HG02870 (cell line): ENCODE measurements around the gene DCDC2C.

Experiments
- ATAC-seq: cut with Tn5 transposase; IDR thresholded peaks from one replicate; pipeline ENCODE4 v1.9.1; 2021; ENCODE audit warnings: mild to moderate bottlenecking, moderate library complexity; ENCODE audit not compliant: unreplicated experiment

The DCDC2C gene

DNA sequence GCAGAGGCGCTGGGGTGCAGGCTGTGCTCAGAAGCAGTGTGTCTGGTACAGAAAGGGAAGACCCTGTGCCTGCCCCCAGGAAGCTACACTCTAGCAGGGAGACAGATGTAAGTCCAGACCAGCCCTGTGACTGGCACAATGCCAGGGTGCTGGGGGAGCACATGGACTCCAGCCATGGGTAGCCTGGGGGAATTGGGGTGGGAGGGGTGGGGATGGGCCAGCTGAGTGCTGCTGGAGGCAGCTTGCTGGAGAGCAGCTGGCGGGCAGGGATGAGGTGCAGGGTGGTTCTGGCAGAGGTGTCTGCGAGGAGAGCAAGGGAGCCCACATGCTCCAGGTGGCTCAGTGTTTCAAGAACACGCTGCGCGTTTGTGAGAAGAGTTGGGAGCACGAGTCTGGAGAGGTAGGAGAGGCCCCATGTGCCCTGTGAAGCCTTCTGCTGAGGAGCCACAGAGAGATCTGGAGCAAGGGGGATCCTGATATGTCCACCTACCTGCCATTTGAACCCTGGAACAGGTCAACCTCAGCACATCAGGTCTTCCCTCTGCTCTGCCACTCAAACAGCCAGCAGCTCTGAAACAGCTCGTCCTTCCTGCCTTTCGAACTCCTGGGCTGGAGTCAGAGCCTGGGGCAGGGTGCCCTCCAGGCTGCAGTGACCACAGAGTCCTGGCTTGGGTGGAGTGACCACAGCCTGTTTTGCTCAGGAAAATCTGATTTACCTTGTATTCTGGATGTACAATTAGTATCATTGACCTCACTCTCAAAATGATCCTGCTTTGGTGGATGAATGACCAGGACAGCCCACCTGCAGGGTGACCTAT lies 30.3 kb upstream of the DCDC2C start:
- ATAC-seq, result no peak

DNA sequence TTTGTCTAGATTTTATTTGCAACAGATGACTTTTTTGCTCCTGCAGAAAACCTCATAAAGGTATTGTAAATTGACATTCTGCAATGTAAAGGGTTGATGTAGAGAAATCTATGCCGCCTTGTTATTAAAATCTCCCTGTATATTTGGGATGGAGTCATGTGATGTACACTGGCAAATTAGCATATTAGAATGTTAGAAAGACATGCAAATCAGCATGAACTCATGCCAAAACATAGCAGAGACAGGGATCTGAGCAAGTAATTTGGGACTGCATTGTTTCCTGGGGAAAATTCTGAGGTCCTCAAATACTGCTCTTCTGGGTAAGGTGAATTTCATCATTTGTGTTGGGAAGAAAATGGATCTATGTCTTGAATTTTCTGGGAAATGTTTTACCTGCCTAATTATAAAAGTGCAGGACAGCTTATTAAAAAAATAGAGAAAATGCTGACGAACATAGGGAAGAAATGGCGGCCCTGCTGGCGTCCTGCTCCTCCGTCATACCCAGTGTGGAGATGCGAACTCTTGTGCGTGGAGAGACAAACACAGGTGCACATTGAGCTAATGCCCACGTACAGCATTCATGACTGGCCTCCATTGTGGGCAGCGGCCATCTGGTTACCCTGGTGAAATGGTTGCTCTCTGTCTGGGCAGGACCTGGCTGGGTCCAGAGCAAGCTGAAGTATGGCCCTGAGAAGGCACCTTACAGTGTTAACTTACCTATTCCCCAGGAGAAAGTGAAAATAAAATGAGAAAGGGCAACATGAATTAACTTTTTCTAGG lies 29.1 kb upstream of the DCDC2C start:
- no peak for ATAC-seq

DNA sequence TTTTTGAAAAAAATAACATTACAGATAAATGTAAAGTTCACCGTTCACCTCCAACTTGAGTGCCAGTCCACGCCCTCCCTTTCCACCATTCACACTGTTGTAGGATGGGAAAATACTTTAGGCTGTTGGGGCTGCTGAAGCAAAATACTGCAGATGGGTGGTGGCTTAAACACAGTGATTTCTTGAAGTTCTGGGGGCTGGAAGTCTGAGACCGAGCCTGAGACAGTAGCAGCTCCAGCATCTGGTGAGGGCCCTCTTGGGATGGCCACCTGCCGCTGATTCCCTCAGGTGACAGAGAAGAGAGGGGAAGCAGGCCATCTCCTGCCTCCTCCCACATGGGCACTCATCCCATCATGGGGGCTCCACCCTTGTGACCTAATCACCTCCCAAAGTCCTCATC lies 27.7 kb upstream of the DCDC2C start:
- ATAC-seq, result no peak

DNA sequence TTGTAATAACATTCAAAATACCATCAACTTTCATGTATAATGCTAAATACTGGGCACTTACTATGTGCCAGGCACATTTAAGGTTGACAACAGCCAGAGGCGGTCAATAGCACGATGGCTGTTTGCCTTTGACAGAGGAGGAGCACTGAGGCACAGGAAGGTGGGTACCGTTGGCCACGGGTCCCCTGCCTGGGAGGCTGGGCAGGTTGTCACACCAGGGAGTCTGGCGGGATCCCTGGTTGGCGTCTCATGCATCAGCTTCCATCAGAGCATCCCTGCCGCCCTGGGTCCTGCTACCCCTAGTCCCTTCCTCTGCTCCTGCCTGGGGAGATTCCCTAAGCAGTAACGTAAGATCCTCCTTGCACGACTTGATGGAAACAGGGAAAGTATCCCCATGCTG lies 25.9 kb upstream of the DCDC2C start:
- ATAC-seq, result no peak

DNA sequence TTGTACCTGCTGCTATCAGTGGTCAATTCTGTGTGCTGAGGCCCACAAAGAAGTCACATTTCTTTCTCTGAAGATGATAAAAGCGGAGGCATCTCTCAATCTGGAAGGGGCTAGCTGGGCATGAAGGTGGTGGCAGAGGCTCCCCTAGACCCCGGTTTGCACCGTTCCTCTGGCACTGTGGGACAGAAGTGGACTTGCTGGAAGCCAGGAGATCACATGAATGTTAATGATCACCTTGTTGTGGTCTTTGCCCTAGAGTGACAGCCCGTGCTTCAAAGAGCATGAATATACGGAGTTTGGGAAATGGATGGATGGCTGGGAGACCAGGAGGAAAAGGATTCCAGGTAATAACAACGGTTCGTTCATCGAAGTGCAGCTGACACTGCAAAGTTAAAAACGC lies 25.2 kb upstream of the DCDC2C start:
- ATAC-seq, result no peak

DNA sequence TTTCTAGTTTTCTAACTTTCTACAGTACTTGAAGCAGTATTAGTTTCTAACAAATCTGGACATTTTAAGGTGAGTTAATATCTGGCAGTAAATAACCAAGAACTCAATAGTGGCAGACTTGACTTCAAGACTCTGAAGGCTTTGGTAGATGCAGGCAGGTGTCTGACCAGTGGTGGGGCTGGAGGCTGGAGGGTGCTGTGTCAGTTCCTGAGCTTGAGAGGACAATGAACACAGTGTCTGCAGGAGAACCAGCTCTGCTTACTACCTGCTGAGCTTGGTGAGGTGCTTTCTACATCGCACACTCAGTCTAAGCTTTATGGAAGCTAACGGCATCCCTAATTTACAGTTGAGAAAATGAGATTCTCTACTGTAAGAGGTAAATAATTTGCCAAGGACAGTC lies 24.2 kb upstream of the DCDC2C start:
- no peak for ATAC-seq

DNA sequence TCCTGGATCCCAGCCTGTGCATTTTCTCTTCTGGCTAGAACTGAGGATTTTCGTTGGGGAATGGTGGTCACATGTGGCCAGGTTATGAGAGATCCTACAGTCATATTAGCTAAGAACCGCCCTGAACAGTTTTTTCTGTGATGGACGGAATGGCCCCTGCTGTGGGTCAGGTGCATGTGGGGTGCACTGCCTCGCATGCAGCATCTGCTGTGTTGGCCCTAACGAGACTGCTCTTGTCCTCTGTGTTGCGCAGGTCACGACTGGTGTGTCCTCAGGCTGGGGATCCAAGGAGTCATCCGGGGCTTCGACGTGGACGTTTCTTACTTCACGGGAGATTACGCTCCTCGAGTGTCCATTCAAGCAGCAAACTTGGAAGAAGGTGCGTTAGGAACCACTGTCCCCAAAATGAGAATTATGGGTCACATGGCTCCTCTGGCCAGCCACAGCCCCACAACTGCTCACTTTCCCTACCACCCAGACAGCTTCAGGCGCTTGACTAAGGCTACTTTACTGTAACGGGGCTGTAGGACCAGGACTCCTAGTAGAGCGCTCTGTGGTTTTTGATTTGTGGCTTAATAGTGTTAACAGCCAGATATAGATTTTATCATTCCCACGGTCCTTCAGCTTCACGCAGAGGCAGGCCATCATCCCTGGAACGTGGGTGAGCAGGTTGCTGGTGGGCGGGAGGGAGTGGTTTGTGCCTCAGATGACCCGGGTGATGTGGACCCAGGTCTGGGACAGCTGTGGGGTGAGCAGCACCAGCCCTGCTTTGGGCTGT lies 23.6 kb upstream of the DCDC2C start:
- ATAC-seq, result no peak

DNA sequence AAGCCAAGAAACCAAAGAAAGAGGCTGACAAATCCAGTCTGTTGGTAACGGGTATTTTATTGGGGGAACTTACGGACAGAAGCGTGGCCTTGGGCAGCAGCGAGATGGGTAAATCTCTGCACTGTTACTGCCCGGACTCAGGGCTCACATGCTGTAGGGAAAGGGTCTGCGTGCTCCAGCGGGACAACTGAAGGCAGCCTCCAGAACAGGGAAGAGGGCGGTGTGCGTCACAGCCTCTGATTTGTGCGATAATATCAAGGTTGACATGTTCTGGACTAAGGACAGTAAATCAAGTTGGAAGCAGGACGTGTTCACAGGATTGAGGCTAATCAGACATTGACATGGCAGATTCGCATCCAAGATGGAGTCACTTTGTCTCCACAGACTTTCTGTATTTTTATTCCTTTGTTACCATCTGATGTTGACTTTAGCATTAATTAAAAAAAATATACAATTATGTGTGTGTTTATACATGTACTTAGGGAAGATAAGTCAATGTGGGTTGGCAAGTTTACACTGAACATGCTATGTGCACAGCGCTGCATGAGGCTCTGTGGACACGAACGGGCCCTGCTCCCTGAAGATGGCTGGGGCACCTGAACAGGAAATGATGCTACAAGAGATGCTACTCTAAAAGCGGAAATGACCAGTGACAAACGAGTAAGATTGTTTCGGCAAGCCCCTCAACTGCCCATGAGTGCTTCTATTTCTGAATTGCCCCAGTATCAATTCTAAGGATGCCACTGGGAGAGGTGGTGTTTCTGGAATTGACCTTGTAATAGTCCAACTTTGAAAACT lies 22.6 kb upstream of the DCDC2C start:
- ATAC-seq, result no peak

DNA sequence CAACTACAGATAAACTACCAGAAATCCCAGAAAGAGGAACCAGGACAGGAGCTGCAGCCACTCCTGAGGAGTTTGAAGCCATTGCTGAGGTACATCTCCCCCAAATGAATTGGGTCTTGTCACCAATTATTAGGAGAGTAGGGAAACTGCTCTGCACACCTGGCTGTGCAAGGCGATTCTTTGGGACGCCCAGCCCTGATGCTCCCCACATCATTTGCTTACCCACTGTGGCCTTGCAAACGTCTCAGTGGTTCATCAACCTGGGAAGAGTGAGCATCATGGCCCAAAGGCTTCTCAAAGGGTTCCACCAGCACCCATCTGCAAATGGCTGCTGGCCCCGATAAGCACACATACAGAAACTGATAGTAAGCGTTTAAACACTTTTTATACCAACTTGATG lies 21.8 kb upstream of the DCDC2C start:
- ATAC-seq, result no peak

DNA sequence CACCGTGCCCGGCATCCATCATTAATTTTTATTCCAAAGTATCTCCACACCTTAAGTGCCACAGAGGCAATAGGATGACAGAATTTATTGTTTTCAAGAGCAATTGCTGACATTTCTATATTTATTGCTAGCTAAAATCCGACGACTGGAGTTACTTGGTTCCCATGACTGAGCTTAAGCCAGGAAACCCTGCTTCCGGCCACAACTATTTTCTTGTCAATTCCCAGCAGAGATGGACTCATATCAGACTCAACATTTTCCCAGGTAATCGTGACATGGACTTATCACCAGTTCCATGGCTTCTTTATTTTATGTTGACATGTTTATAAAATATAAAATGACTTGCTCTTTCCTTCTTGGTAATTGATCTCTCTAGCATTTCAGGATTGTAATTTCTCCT lies 20.6 kb upstream of the DCDC2C start:
- ATAC-seq, result no peak

DNA sequence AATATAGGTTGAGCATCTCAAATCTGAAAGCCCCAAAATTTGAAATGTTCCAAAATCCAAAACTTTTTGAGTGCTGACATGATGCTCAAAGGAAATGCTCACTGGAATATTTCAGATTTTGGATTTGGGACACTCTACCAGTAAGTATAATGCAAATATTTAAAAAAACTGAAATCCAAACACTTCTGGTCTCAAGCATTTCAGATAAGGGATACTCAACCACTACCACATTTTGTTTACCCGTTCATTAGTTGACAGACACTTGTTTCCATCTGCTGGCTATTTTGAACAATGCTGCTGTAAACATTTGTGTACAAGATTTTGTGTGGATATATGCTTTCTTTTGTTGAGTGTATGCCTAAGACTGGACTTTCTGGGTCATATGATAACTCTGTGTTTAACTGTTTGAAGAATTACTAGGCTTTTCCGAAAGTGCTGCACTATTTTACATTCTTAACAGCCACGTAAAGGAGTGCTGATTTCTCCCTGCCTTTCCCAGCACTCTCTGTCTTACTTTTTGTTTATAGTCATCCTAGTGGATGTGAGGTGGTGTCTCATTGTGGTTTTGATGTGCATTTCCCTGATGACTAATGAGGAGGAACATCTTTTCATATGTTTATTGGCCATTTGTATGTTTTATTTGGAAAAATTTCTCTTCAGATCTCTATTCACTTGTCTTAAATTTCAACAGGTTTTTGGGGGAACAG lies 19.5 kb upstream of the DCDC2C start:
- ATAC-seq, result no peak

DNA sequence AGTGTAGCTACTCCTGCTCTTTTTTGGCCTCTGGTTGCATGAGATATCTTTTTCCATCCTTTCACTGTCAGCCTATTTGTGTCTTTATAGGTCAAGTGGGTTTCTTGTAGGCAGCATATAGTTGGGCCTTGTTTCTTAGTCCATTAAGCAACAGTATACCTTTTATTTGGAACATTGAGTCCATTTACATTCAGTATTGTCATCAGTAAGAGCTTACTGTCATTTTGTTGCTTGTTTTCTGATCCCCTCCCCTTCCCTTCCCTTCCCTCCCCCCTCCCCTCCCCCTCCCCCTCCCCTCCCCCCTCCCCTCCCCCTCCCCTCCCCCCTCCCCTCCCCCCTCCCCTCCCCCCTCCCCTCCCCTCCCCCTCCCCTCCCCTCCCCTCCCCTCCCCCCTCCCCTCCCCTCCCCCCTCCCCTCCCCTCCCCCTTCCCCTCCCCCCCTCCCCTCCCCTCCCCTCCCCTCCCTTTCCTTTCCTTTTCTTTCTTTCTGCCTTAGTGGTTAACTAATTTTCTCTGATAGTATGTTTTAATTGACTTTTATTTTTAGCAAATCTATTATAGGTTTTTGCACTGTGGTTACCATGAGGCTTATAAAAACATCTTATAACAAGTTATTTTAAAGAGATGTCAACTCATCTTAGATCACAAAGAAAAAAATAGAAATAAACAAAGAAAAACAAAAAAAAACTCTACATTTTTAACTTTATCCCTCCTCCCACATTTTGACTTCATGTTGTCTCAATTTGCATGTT lies 13.2 kb upstream of the DCDC2C start:
- ATAC-seq, result no peak

DNA sequence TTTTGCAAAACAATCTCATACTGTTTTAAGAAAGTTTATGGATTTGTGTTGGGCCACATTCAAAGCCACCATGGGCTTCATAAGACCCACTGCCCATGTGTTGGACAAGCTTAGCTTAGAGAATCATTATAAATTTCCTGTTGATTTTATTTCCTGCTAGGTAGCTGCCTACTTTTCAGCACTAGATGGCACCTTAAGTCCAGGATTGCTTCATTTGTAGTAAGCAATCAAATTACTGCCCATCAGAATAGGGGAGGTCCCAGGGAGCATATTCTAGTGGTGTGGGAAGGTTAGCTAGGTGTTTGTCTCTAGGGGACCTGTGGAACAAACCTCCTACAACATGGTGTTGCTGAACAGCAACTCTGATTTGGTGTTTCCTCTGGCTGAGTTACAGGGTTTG lies 11.0 kb upstream of the DCDC2C start:
- no peak for ATAC-seq

DNA sequence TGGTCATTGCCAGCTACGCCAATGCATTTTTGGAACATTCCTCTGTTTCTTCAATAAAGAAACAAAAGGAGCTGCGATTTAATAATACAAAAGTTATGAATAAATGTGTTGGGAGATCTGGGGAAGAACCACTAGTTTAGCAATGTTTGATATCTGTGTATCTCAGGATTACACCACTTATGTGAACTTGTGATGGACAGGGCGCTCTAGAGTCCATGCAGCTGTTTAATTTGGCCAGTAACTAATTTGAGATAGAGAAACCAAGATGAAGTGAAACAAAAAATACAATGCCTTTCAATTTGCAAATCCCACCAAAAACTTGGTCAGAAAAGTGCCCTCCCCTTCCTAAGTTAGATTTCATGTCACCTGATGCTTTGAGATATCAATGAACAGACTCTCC lies 6.8 kb upstream of the DCDC2C start:
- ATAC-seq, result no peak

DNA sequence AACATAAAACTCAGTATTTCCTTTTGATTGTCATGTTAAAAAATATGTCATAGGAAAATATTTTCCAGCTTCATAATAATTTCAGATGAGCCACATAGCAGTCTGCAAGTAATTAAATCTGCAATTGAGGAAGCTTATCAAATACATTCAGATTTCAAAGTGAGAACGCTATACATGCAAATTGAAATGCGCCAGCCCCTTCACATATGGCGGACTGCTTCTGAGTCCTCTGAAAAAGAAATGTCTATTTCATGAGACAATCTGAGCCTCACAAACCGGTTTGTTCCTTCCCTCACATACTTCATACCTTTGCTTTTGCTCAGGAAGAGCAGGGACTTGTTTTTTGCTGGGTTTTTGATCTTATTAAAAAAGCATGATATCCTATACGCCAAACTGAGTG lies 2.3 kb upstream of the DCDC2C start:
- no peak for ATAC-seq

DNA sequence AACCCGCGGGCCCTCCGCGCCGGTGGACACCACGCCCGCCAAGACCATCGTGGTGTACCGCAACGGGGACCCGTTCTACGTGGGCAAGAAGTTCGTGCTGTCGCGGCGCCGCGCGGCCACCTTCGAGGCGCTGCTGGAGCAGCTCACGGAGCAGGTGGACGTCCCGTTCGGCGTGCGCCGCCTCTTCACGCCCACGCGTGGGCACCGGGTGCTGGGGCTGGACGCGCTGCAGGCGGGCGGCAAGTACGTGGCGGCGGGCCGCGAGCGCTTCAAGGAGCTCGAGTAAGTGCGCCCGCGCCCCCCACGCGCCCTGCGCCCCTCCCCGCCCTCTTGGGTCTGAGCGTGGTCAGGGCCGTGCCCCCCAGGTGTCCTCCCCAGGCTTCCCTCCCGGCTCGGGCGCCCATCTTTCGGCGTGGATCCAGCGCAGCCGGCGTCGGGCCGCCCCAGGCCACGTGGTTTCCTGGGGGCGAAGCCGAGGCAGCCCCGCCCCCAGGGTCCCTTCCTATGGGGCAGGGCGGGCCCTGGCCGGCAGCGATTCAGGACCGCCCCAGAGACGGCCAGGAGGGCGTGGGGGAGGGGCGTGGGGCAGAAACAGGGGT lies 481 bp downstream of the DCDC2C start:
- ATAC-seq, result no peak

DNA sequence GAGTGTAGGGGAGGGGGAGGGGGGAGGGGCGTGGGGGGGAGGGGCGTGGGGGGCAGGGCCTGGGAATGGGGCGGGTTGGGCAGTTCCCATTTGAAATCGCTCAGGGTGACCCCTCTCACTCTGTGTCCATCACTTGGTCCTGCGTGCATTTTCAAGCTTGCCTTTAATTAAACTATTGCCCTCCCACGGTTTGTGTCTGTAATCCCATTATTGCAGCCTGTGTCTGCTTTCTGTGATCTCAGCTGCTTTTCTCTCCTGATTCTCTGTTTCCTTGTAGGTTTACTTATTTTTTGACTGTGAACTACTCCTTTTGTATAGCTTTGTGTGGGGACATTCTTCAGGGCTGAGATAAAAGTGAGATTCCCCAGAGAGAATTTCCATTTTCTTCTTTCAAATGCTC lies 1.3 kb downstream of the DCDC2C start:
- ATAC-seq, result no peak

DNA sequence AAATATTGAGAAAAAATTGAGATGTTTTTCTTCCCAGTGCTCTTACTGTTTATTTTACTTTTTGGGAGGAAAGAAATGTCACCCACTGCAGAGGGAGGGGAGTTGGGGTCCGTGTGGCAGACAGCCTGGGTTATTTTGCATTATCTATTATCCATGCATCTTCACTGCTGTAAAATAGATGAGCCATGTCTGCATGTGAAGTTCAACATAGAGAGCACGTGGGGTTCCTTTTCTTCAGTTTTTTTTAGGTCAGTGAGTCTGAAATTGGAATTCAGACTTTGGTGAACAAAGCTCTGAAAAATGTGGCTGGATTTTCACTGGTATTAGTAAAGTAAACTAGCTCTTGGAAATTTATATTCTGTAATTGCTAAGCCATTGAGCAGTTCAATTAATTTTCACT lies 2.4 kb downstream of the DCDC2C start:
- no peak for ATAC-seq

DNA sequence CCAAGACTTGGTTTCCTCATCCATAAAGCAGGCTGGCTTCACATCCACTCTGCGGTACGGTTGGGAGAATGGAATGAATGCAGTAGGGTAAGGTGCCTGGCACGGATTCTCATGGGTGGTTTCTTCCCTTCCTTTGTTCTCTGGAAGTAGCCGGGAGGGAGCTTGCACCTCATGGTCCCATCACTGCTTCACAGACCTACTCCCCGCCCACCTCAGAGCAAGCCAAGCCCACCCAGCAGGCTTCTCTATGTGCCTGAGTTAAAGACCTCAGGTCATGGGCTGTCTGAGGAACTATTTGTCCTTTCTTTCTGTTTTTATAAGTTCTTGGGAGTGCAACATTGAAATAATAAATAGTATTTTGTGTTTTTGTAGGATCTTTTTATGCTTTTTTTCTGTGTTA lies 3.5 kb downstream of the DCDC2C start:
- ATAC-seq, result no peak
